ENCODE measurements around the gene GLTPD2. TPM values are rescaled to one million over a fixed set of nuclear protein-coding genes. Genes with fewer than 3 reads are reported as not detected.

Gene GLTPD2
- total and polyA plus RNA-seq, 2 experiments from 2014 or later = 0.47 to 1.3 TPM

- Histone ChIP-seq H4K20me1 (replicated peaks; ENCODE audit: insufficient read depth) (no peaks in the 10 kb centered on the region), H3K4me2 (no peak overlapping the region), H3K36me3 (ENCODE audit: insufficient read depth) (no peaks in the 10 kb centered on the region), H3K9me2 (ENCODE audit: insufficient read depth) (no peaks in the 10 kb centered on the region), H3K27me3 (ENCODE audit: insufficient read depth) (no peaks in the 10 kb centered on the region), H3K4me1 (ENCODE audit: insufficient read depth) (no peaks in the 10 kb centered on the region), H3K27ac (ENCODE audit: low read depth) (no peak overlapping the region), H3K79me2 (replicated peaks; ENCODE audit: insufficient read depth) (no peaks in the 10 kb centered on the region), H3F3A (replicated peaks; ENCODE audit: low read depth) (no peaks in the 10 kb centered on the region), H3K4me3 (no peak overlapping the region), H2AFZ (no peak overlapping the region)
- H3K4me3 Mint-ChIP-seq = no peak overlapping the region
- no peak for ATAC-seq
- no peaks in the 10 kb centered on the region for H3K9me3 Mint-ChIP-seq
- H3K27me3 Mint-ChIP-seq (ENCODE audit: insufficient read depth, low read depth, poor library complexity) = peaks cover 12% of the 10 kb centered on the region
- H3K27ac Mint-ChIP-seq = no peak overlapping the region
- H3K36me3 Mint-ChIP-seq (ENCODE audit: low read depth) = no peaks in the 10 kb centered on the region
- no peak for TF ChIP-seq STAT1 (IDR thresholded peaks at IDR 0.05; ENCODE audit: unreplicated experiment)
- TF ChIP-seq POLR2AphosphoS5 (IDR thresholded peaks at IDR 0.05; ENCODE audit: low read depth) = no peak
- 0 out of 4 replicates have a peak, but pooled peaks of 1 of the 2 experiments have one; percentile 7 for TF ChIP-seq CTCF (conservative IDR thresholded peaks at IDR 0.05; ENCODE audit: low read depth in 2 of 2)
- no peak for TF ChIP-seq CREB1 (CRISPR knock-in tag; IDR thresholded peaks at IDR 0.05; ENCODE audit: low read depth)
- TF ChIP-seq NANOG (IDR thresholded peaks at IDR 0.05; ENCODE audit: borderline replicate concordance) = no peak
- DNase-seq (ENCODE audit: low spot score) = no peak
- no peaks in the 10 kb centered on the region for H3K4me1 Mint-ChIP-seq
Observed at GRCh38 chr17:4769628-4770027, 19.1 kb upstream of the GLTPD2 start.

GRCh38 chr17:4771519-4772234 lies 17.1 kb upstream of the GLTPD2 start, which contains the start of gene TM4SF5:
TM4SF5 (plus strand) TSS chr17:4771886; CDS start chr17:4771923, 37 bp downstream.
- H3K27ac Mint-ChIP-seq = no peak within 1 kb of the TSS

GRCh38 chr17:4772235-4772613 lies 16.5 kb upstream of the GLTPD2 start:
- Mint-ChIP-seq H3K27me3 (ENCODE audit: insufficient read depth, low read depth, poor library complexity) (peaks cover 12% of the 10 kb centered on the region), H3K9me3 (no peaks in the 10 kb centered on the region), H3K27ac (no peak overlapping the region), H3K4me1 (no peaks in the 10 kb centered on the region), H3K36me3 (ENCODE audit: low read depth) (no peaks in the 10 kb centered on the region), H3K4me3 (no peak overlapping the region)
- Histone ChIP-seq H4K20me1 (replicated peaks; ENCODE audit: insufficient read depth) (no peaks in the 10 kb centered on the region), H3K4me1 (ENCODE audit: insufficient read depth) (no peaks in the 10 kb centered on the region), H3K27me3 (ENCODE audit: insufficient read depth) (no peaks in the 10 kb centered on the region), H2AFZ (no peak overlapping the region), H3K27ac (ENCODE audit: low read depth) (no peak overlapping the region), H3K4me3 (no peak overlapping the region), H3F3A (replicated peaks; ENCODE audit: low read depth) (no peaks in the 10 kb centered on the region), H3K79me2 (replicated peaks; ENCODE audit: insufficient read depth) (no peaks in the 10 kb centered on the region), H3K4me2 (no peak overlapping the region), H3K36me3 (ENCODE audit: insufficient read depth) (no peaks in the 10 kb centered on the region), H3K9me2 (ENCODE audit: insufficient read depth) (no peaks in the 10 kb centered on the region)
- DNase-seq (ENCODE audit: low spot score) (no peak), ATAC-seq (no peak)
- TF ChIP-seq NANOG (IDR thresholded peaks at IDR 0.05; ENCODE audit: borderline replicate concordance) (no peak), ZNF114 (CRISPR knock-in tag; IDR thresholded peaks at IDR 0.05) (no peak), CREB1 (CRISPR knock-in tag; IDR thresholded peaks at IDR 0.05; ENCODE audit: low read depth) (no peak), ETS1 (IDR thresholded peaks at IDR 0.05) (no peak)

More at GRCh38 chr17:4771519-4772234, 17.1 kb upstream of the GLTPD2 start, which contains the start of gene TM4SF5:
- H4K20me1 ChIP-seq (replicated peaks; ENCODE audit: insufficient read depth) = no peaks in the 10 kb centered on the region
- H3K4me3 Mint-ChIP-seq = no peak within 1 kb of the TSS
- H3K4me1 ChIP-seq (ENCODE audit: insufficient read depth) = no peaks in the 10 kb centered on the region
- DNase-seq (ENCODE audit: low spot score) (no peak), ATAC-seq (no peak)
- H3K4me3 ChIP-seq = no peak within 1 kb of the TSS
- H3K27ac ChIP-seq (ENCODE audit: low read depth) = no peak within 1 kb of the TSS
- no peaks in the 10 kb centered on the region for H3K9me2 ChIP-seq (ENCODE audit: insufficient read depth)
- no peak within 1 kb of the TSS for H2AFZ ChIP-seq
- H3K36me3 Mint-ChIP-seq (ENCODE audit: low read depth) = no peaks in the 10 kb centered on the region
- no peaks in the 10 kb centered on the region for H3K79me2 ChIP-seq (replicated peaks; ENCODE audit: insufficient read depth)
- H3F3A ChIP-seq (replicated peaks; ENCODE audit: low read depth) = no peaks in the 10 kb centered on the region
- no peak for TF ChIP-seq JUNB (IDR thresholded peaks at IDR 0.05; ENCODE audit: unreplicated experiment)
- TF ChIP-seq ZNF114 (CRISPR knock-in tag; IDR thresholded peaks at IDR 0.05) = no peak
- H3K27me3 ChIP-seq (ENCODE audit: insufficient read depth) = no peaks in the 10 kb centered on the region
- no peaks in the 10 kb centered on the region for H3K4me1 Mint-ChIP-seq
- no peaks in the 10 kb centered on the region for H3K36me3 ChIP-seq (ENCODE audit: insufficient read depth)
- H3K9me3 Mint-ChIP-seq = no peaks in the 10 kb centered on the region
- H3K4me2 ChIP-seq = no peak within 1 kb of the TSS
- H3K27me3 Mint-ChIP-seq (ENCODE audit: insufficient read depth, low read depth, poor library complexity) = peaks cover 12% of the 10 kb centered on the region

All from GM23338 (cell line).